Measurements from ENCODE around the gene RXRA. TPM values are rescaled to one million over a fixed set of nuclear protein-coding genes. Genes with fewer than 3 reads are reported as not detected.

The RXRA gene
- total RNA-seq, 1 donor from 2014 or later: 85.7 TPM

- ATAC-seq (no peak), DNase-seq (no peak)
- no peak overlapping the region for H3K4me3 ChIP-seq
Measured at GRCh38 chr9:134423166-134423565, 96.9 kb downstream of the RXRA start.

GRCh38 chr9:134423749-134424148 is 97.5 kb downstream of the RXRA start:
- no peak for ATAC-seq
- no peaks in the 10 kb centered on the region for H3K9me3 ChIP-seq
- DNase-seq: no peak
- H3K4me3 ChIP-seq: no peak overlapping the region
- intact Hi-C loops (cut with DNase I): no loop called here
- no peak overlapping the region for H3K27ac ChIP-seq
- no peak for TF ChIP-seq CTCF (IDR thresholded peaks at IDR 0.05)
- H3K4me1 ChIP-seq: peaks cover 10% of the 10 kb centered on the region
- peaks cover 67% of the 10 kb centered on the region for H3K36me3 ChIP-seq
- no peaks in the 10 kb centered on the region for H3K27me3 ChIP-seq (ENCODE audit: low read depth)

More at GRCh38 chr9:134423166-134423565, 96.9 kb downstream of the RXRA start:
- Histone ChIP-seq H3K9me3 (no peaks in the 10 kb centered on the region), H3K27ac (no peak overlapping the region), H3K27me3 (ENCODE audit: low read depth) (no peaks in the 10 kb centered on the region), H3K4me1 (peaks cover 10% of the 10 kb centered on the region), H3K36me3 (peaks cover 72% of the 10 kb centered on the region)
- intact Hi-C loops (cut with DNase I): no loop called here
- TF ChIP-seq CTCF (IDR thresholded peaks at IDR 0.05): no peak

GRCh38 chr9:134424818-134425217 is 98.6 kb downstream of the RXRA start:
- Histone ChIP-seq H3K4me3 (no peak overlapping the region), H3K4me1 (peaks cover 10% of the 10 kb centered on the region), H3K36me3 (peaks cover 69% of the 10 kb centered on the region), H3K27ac (no peak overlapping the region), H3K27me3 (ENCODE audit: low read depth) (no peaks in the 10 kb centered on the region), H3K9me3 (no peaks in the 10 kb centered on the region)
- DNase-seq (no peak), ATAC-seq (no peak)
- intact Hi-C loops (cut with DNase I): no loop called here
- no peak for TF ChIP-seq CTCF (IDR thresholded peaks at IDR 0.05)

- DNase-seq: no peak
- H3K27me3 ChIP-seq (ENCODE audit: low read depth): no peaks in the 10 kb centered on the region
- H3K36me3 ChIP-seq: peaks cover 68% of the 10 kb centered on the region
- intact Hi-C loops (cut with DNase I): no loop called here
- no peak for TF ChIP-seq CTCF (IDR thresholded peaks at IDR 0.05)
- peaks cover 10% of the 10 kb centered on the region for H3K4me1 ChIP-seq
- H3K9me3 ChIP-seq: no peaks in the 10 kb centered on the region
- no peak overlapping the region for H3K4me3 ChIP-seq
- H3K27ac ChIP-seq: no peak overlapping the region
- ATAC-seq: no peak
Measured at GRCh38 chr9:134425401-134425800, 99.1 kb downstream of the RXRA start.

- no peak for DNase-seq
- H3K36me3 ChIP-seq: peaks cover 68% of the 10 kb centered on the region
- intact Hi-C loops (cut with DNase I): no loop called here
- ATAC-seq: no peak
- no peaks in the 10 kb centered on the region for H3K9me3 ChIP-seq
- no peak for TF ChIP-seq CTCF (IDR thresholded peaks at IDR 0.05)
- no peak overlapping the region for H3K27ac ChIP-seq
- no peak overlapping the region for H3K4me3 ChIP-seq
- H3K4me1 ChIP-seq: peaks cover 9% of the 10 kb centered on the region
- H3K27me3 ChIP-seq (ENCODE audit: low read depth): no peaks in the 10 kb centered on the region
Measured at GRCh38 chr9:134425812-134426211, 99.6 kb downstream of the RXRA start.

- DNase-seq (no peak), ATAC-seq (no peak)
- Histone ChIP-seq H3K27ac (no peak overlapping the region), H3K36me3 (peaks cover 66% of the 10 kb centered on the region), H3K4me3 (no peak overlapping the region), H3K9me3 (no peaks in the 10 kb centered on the region), H3K27me3 (ENCODE audit: low read depth) (no peaks in the 10 kb centered on the region), H3K4me1 (peaks cover 6% of the 10 kb centered on the region)
- no peak for TF ChIP-seq CTCF (IDR thresholded peaks at IDR 0.05)
- intact Hi-C loops (cut with DNase I): no loop called here
Measured at GRCh38 chr9:134426436-134426835, 100.2 kb downstream of the RXRA start.

Data from lower lobe of right lung (tissue), 2 donors.